IMR-90 (cell line): ENCODE results near the gene GDPD2. TPM values are rescaled to one million over a fixed set of nuclear protein-coding genes. Genes with fewer than 3 reads are reported as not detected.

Experiments used
- ATAC-seq: fragments of 200-7000 bp; cut with Tn5 transposase; 2 replicates; pipeline ENCODE4 v1.9.1; 2020; ENCODE audit warnings: low read depth, mild to moderate bottlenecking, moderate library complexity
- Bru-seq: library from RNA; stranded (reverse); fragments of 400-500 nt; gene quantifications from one replicate; lab custom pipeline; 2021; lab: Mats Ljungman, UMichigan
- BruChase-seq, 2 experiments: library from RNA; stranded (reverse); fragments of 400-500 nt; gene quantifications; one replicate each; lab custom pipeline; 2021; lab: Mats Ljungman, UMichigan
- BruUV-seq: library from RNA; stranded (reverse); fragments of 400-500 nt; replicated peaks from 2 replicates; lab custom pipeline; 2021; lab: Mats Ljungman, UMichigan
- CTCF ChIA-PET: fragments of 300-600 bp; formaldehyde crosslinking; extraction: SDS; loops from one replicate; lab custom pipeline; 2021; ENCODE audit warnings: antibody characterized with exemption; lab: Yijun Ruan, JAX
- POLR2A ChIA-PET: fragments of 300-600 bp; sonication (Branson Sonifier 250); formaldehyde crosslinking; loops from one replicate; lab custom pipeline; 2022; ENCODE audit warnings: antibody characterized with exemption; ENCODE audit not compliant: unreplicated experiment; lab: Charles Lee
- DNase-seq: peaks from one replicate; pipeline ENCODE4 v3.0.0; 2013
- H2AFZ ChIP-seq: replicated peaks from 2 replicates; pipeline ENCODE3; 2013; ENCODE audit warnings: low read length, mild to moderate bottlenecking; ENCODE audit not compliant: poor library complexity
- H2AK5ac ChIP-seq: 2 replicates; pipeline ENCODE4 v1.6.1; 2013; ENCODE audit warnings: low read depth, low read length, inconsistent platforms
- H2AK9ac ChIP-seq: replicated peaks from 2 replicates; pipeline ENCODE3; 2013; ENCODE audit warnings: mild to moderate bottlenecking, low read depth, low read length, moderate library complexity; ENCODE audit not compliant: poor library complexity
- H2BK120ac ChIP-seq: 2 replicates; pipeline ENCODE4 v1.6.1; 2013; ENCODE audit warnings: low read depth, low read length, inconsistent platforms
- H2BK15ac ChIP-seq: 3 replicates; pipeline ENCODE4 v1.6.1; 2013; ENCODE audit warnings: low read depth, low read length, inconsistent platforms
- H2BK20ac ChIP-seq: 2 replicates; pipeline ENCODE4 v1.6.1; 2013; ENCODE audit warnings: low read depth, mild to moderate bottlenecking, inconsistent platforms, low read length, moderate library complexity
- H2BK5ac ChIP-seq: 2 replicates; pipeline ENCODE4 v1.6.1; 2013; ENCODE audit warnings: mild to moderate bottlenecking, low read depth, low read length, inconsistent platforms; ENCODE audit not compliant: poor library complexity, severe bottlenecking
- H3K14ac ChIP-seq: replicated peaks from 2 replicates; pipeline ENCODE4 v1.6.1; 2013; ENCODE audit warnings: low read depth, low read length, inconsistent platforms
- H3K18ac ChIP-seq: 2 replicates; pipeline ENCODE4 v1.6.1; 2013; ENCODE audit warnings: low read depth, low read length, control low read depth
- H3K23ac ChIP-seq: 2 replicates; pipeline ENCODE4 v1.6.1; 2013; ENCODE audit warnings: low read depth, low read length, inconsistent platforms
- H3K27ac ChIP-seq: 2 replicates; pipeline ENCODE4 v1.5.1; 2013; ENCODE audit warnings: mild to moderate bottlenecking, control low read depth, low read length; ENCODE audit not compliant: insufficient read depth
- H3K27me3 ChIP-seq: 2 replicates; pipeline ENCODE4 v1.6.1; 2013; ENCODE audit warnings: low read length; ENCODE audit not compliant: control insufficient read depth, insufficient read depth
- H3K36me3 ChIP-seq: 2 replicates; pipeline ENCODE4 v1.6.1; 2013; ENCODE audit warnings: low read length, mixed read lengths; ENCODE audit not compliant: control insufficient read depth, insufficient read depth
- H3K4ac ChIP-seq: 2 replicates; pipeline ENCODE4 v1.6.1; 2013; ENCODE audit warnings: low read depth, low read length, inconsistent platforms
- H3K4me1 ChIP-seq: 2 replicates; pipeline ENCODE4 v1.6.1; 2013; ENCODE audit warnings: low read length, mixed read lengths; ENCODE audit not compliant: control insufficient read depth, insufficient read depth
- H3K4me2 ChIP-seq: 2 replicates; pipeline ENCODE4 v1.6.1; 2013; ENCODE audit warnings: low read depth, mild to moderate bottlenecking, control low read depth, low read length, moderate library complexity
- H3K4me3 ChIP-seq: 2 replicates; pipeline ENCODE4 v1.5.1; 2013; ENCODE audit warnings: low read depth, mild to moderate bottlenecking, control low read depth, low read length, moderate library complexity; ENCODE audit not compliant: insufficient read depth
- H3K56ac ChIP-seq: 2 replicates; pipeline ENCODE4 v1.6.1; 2013; ENCODE audit warnings: low read length, inconsistent platforms; ENCODE audit not compliant: insufficient read depth; ENCODE audit errors: extremely low read depth
- H3K79me1 ChIP-seq, 2 experiments: 2 replicates each; pipeline ENCODE4 v1.6.1; 2013; ENCODE audit warnings: low read length in 2 of 2, inconsistent platforms in 1 of 2, low read depth in 1 of 2
- H3K9ac ChIP-seq: 2 replicates; pipeline ENCODE4 v1.6.1; 2013; ENCODE audit warnings: low read depth, low read length, control low read depth
- H3K9me1 ChIP-seq: 2 replicates; pipeline ENCODE4 v1.6.1; 2013; ENCODE audit warnings: low read length, inconsistent platforms; ENCODE audit not compliant: insufficient read depth
- H3K9me3 ChIP-seq: 2 replicates; pipeline ENCODE4 v1.6.1; 2013; ENCODE audit warnings: low read length; ENCODE audit not compliant: control insufficient read depth, insufficient read depth
- H4K20me1 ChIP-seq: 2 replicates; pipeline ENCODE4 v1.6.1; 2013; ENCODE audit warnings: low read length, inconsistent platforms; ENCODE audit not compliant: insufficient read depth
- H4K5ac ChIP-seq: 2 replicates; pipeline ENCODE4 v1.6.1; 2013; ENCODE audit warnings: mild to moderate bottlenecking, low read depth, low read length, control low read depth
- H4K8ac ChIP-seq, 2 experiments: 2 replicates each; pipeline ENCODE4 v1.6.1; 2013; ENCODE audit warnings: low read depth in 2 of 2, low read length in 2 of 2, control low read depth in 1 of 2, inconsistent platforms in 1 of 2
- H4K91ac ChIP-seq: 2 replicates; pipeline ENCODE4 v1.6.1; 2013; ENCODE audit warnings: low read depth, low read length, inconsistent platforms; ENCODE audit not compliant: insufficient read depth
- BHLHE40 ChIP-seq: fragments of 150-350 bp; IDR thresholded peaks from 2 replicates; pipeline ENCODE4 v1.6.1; 2016; ENCODE audit warnings: mild to moderate bottlenecking, low read depth, low read length
- CHD1 ChIP-seq: IDR thresholded peaks from 2 replicates; pipeline ENCODE4 v1.6.1; 2012; ENCODE audit warnings: low read depth, low read length, improper control_type of control experiment
- ELK1 ChIP-seq: fragments of 150-350 bp; IDR thresholded peaks from 2 replicates; pipeline ENCODE4 v1.6.1; 2016; ENCODE audit warnings: low read depth, mild to moderate bottlenecking, low read length, moderate library complexity, borderline replicate concordance
- MAZ ChIP-seq: IDR thresholded peaks from 2 replicates; pipeline ENCODE4 v1.6.1; 2012; ENCODE audit warnings: low read depth, mild to moderate bottlenecking, low read length, improper control_type of control experiment, moderate library complexity, borderline replicate concordance
- MXI1 ChIP-seq: IDR thresholded peaks from 2 replicates; pipeline ENCODE4 v1.6.1; 2012; ENCODE audit warnings: low read depth, mild to moderate bottlenecking, low read length, moderate library complexity, borderline replicate concordance
- POLR2A ChIP-seq: IDR thresholded peaks from 2 replicates; pipeline ENCODE4 v1.6.1; 2012; ENCODE audit warnings: mild to moderate bottlenecking, low read depth, low read length
- RAD21 ChIP-seq: IDR thresholded peaks from 2 replicates; pipeline ENCODE4 v1.6.1; 2012; ENCODE audit warnings: low read length, improper control_type of control experiment
- RCOR1 ChIP-seq: IDR thresholded peaks from 2 replicates; pipeline ENCODE4 v1.6.1; 2012; ENCODE audit warnings: mild to moderate bottlenecking, low read length, improper control_type of control experiment; ENCODE audit not compliant: insufficient replicate concordance
- RFX5 ChIP-seq: IDR thresholded peaks from 2 replicates; pipeline ENCODE4 v1.8.0; 2012; ENCODE audit warnings: low read depth, mild to moderate bottlenecking, low read length, moderate library complexity
- SMC3 ChIP-seq: fragments of 150-350 bp; IDR thresholded peaks from 2 replicates; pipeline ENCODE4 v1.6.1; 2016; ENCODE audit warnings: low read depth, mild to moderate bottlenecking, antibody characterized with exemption, low read length, moderate library complexity
- WGBS, 2 experiments: methylation state at CpG; one replicate each; pipeline versions ENCODE4 v1.1.5 to v1.1.7; 2013; ENCODE audit warnings: missing lambda C conversion rate in 2 of 2; ENCODE audit not compliant: insufficient read length in 1 of 2; ENCODE audit errors: extremely low coverage in 2 of 2; 5-methylcytosine and 5-hydroxymethylcytosine counted together
- dilution Hi-C: fragments of 300-500 bp; cut with HindIII; formaldehyde crosslinking; loops from one replicate; pipeline ENCODE4 v1.14.3; 2018; ENCODE audit warnings: low sequenced_read_pairs; ENCODE audit not compliant: unreplicated experiment
- in situ Hi-C: fragments of 300-500 bp; cut with MboI; formaldehyde crosslinking; loops from 3 replicates; pipeline ENCODE4 v1.14.3; 2019; ENCODE audit warnings: low sequenced_read_pairs, inconsistent platforms, mixed read lengths
- intact Hi-C: fragments of 100-400 bp; cut with micrococcal nuclease; formaldehyde crosslinking; loops from 2 replicates; pipeline ENCODE4 v1.10.0; 2022
- long read RNA-seq: library from polyadenylated mRNA; unstranded; transcript quantifications from one replicate; pipeline ENCODE4 v2.0.0, GENCODE V29; 2021; ENCODE audit not compliant: unreplicated experiment
- polyA plus RNA-seq, 3 experiments: library from polyadenylated mRNA; depleted of rRNA; stranded (reverse); fragments of >200 nt; gene quantifications; 2 replicates each; pipeline ENCODE4 v1.2.3, GENCODE V29; 2012; ENCODE audit warnings: low replicate concordance in 1 of 3
- total RNA-seq: library from RNA; depleted of rRNA; stranded (reverse); fragments of >200 nt; gene quantifications from 2 replicates; pipeline ENCODE4 v1.2.3, GENCODE V29; 2012; rRNA removed
- TF ChIP-seq, protein P1 (sequence below): conservative IDR thresholded peaks from 2 replicates; pipeline ENCODE4 v1.5.1; 2012; ENCODE audit warnings: mild to moderate bottlenecking, low read depth, low read length, improper control_type of control experiment

Gene GDPD2
- total RNA-seq, result not detected in 2 replicates
- polyA plus RNA-seq (2012; rRNA removed), result not detected in 2 replicates
- polyA plus RNA-seq (2012; cell fraction: cytosol; rRNA removed), result not detected in 2 replicates
- polyA plus RNA-seq (2012; cell fraction: nucleus; rRNA removed; ENCODE audit: low replicate concordance), result 0.08 and 0.09 TPM in 2 replicates
- Bru-seq, nascent RNA, result not detected
- percentile 7 among the genes with signal in this experiment for BruChase-seq, experiment 1, labeled RNA remaining after a 6-hour chase
- BruChase-seq, experiment 2, labeled RNA remaining after a 2-hour chase, result percentile 11 among the genes with signal in this experiment
- long read RNA-seq, result 0 reads

DNA sequence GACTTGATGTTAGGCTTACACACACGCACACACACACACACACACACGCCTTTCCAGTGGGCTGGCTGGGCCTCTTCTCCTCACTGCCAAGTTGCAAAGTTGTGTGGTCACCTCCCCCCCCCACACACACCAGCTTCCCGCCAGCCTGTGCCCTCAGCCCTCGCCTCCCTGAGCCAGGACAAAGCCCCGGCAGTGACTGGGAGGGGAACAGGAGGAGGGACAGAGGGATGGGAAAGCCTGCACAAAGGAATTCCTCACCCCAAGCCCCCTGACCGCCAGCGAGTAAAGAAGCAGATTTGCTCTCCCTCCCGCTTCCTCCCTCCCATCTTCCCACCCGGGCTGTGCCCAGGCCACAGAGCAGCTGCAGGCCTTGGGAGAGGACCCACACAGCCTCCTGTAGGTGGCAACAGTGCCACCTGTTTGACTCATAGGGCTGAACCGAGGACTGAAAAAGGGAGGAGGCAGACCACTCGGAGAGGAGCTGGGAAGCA, at the start of gene GDPD2:
Gene GDPD2 (plus strand): TSS at position 464 of the 491 bp plus-strand sequence. CDS start 1,671 bp downstream, outside the sequence.
- peak; percentile 51 for ATAC-seq
- H3K9me1 ChIP-seq, result no peaks in the 10 kb centered on the region
- no peak within 1 kb of the TSS for H3K4ac ChIP-seq
- no peak within 1 kb of the TSS for H3K27ac ChIP-seq
- H2AK9ac ChIP-seq, result peak within 1 kb of the TSS; percentile 59
- no peak within 1 kb of the TSS for H2BK15ac ChIP-seq
- no peak within 1 kb of the TSS for H3K4me2 ChIP-seq
- no peak within 1 kb of the TSS for H4K91ac ChIP-seq
- H3K27me3 ChIP-seq, result peaks cover 8% of the 10 kb centered on the region
- CTCF ChIA-PET, result interaction anchor here (0.6 kb wide), 1 partner anchor 452 kb away, joined by 3 read pairs; no protein-coding TSS in a partner anchor
- H2AFZ ChIP-seq, result peak within 1 kb of the TSS; percentile 49
- intact Hi-C loops (no loop called here), dilution Hi-C loops (no loop called here), in situ Hi-C loops (no loop called here)
- H4K8ac ChIP-seq, result no peak within 1 kb of the TSS
- H2BK20ac ChIP-seq, result no peak within 1 kb of the TSS
- no peak within 1 kb of the TSS for H2BK120ac ChIP-seq
- no peak within 1 kb of the TSS for H3K14ac ChIP-seq
- H2BK5ac ChIP-seq, result no peak within 1 kb of the TSS
- no TSS peak for BruUV-seq
- H3K9ac ChIP-seq, result no peak within 1 kb of the TSS
- peaks cover 3% of the 10 kb centered on the region; the same call in 1 of the 2 replicates for H3K36me3 ChIP-seq
- WGBS, 2 experiments, result 50% methylated on average over 2 of the region's 11 CpGs; no CpG with 5 or more reads in 1 of the 2 experiments
- TF ChIP-seq RCOR1 (no peak), RFX5 (no peak), MAZ (no peak), POLR2A (no peak), CHD1 (no peak), SMC3 (no peak), RAD21 (no peak), BHLHE40 (no peak), ELK1 (no peak), MXI1 (no peak)
- TF ChIP-seq, protein P1, sequence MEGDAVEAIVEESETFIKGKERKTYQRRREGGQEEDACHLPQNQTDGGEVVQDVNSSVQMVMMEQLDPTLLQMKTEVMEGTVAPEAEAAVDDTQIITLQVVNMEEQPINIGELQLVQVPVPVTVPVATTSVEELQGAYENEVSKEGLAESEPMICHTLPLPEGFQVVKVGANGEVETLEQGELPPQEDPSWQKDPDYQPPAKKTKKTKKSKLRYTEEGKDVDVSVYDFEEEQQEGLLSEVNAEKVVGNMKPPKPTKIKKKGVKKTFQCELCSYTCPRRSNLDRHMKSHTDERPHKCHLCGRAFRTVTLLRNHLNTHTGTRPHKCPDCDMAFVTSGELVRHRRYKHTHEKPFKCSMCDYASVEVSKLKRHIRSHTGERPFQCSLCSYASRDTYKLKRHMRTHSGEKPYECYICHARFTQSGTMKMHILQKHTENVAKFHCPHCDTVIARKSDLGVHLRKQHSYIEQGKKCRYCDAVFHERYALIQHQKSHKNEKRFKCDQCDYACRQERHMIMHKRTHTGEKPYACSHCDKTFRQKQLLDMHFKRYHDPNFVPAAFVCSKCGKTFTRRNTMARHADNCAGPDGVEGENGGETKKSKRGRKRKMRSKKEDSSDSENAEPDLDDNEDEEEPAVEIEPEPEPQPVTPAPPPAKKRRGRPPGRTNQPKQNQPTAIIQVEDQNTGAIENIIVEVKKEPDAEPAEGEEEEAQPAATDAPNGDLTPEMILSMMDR, result no peak
- H3K4me3 ChIP-seq, result no peak within 1 kb of the TSS
- H3K79me1 ChIP-seq, result no peaks in the 10 kb centered on the region
- no peaks in the 10 kb centered on the region for H3K9me3 ChIP-seq
- H3K56ac ChIP-seq, result no peak within 1 kb of the TSS
- no peak within 1 kb of the TSS for H3K18ac ChIP-seq
- H4K5ac ChIP-seq, result no peak within 1 kb of the TSS
- H3K4me1 ChIP-seq, result no peaks in the 10 kb centered on the region
- no peaks in the 10 kb centered on the region for H4K20me1 ChIP-seq
- DNase-seq, result peak; percentile 26
- H2AK5ac ChIP-seq, result no peak within 1 kb of the TSS
- H3K23ac ChIP-seq, result no peak within 1 kb of the TSS
- POLR2A ChIA-PET, result no interaction called here
